Measurements from ENCODE around the gene SOX6. TPM values are rescaled to one million over a fixed set of nuclear protein-coding genes. Genes with fewer than 3 reads are reported as not detected.

Gene SOX6
- total and polyA plus RNA-seq, 2 of the 13 experiments (the other 11 are each of a cell fraction or from before 2014, with no cell fraction given), result 2.6 to 11.2 TPM

DNA sequence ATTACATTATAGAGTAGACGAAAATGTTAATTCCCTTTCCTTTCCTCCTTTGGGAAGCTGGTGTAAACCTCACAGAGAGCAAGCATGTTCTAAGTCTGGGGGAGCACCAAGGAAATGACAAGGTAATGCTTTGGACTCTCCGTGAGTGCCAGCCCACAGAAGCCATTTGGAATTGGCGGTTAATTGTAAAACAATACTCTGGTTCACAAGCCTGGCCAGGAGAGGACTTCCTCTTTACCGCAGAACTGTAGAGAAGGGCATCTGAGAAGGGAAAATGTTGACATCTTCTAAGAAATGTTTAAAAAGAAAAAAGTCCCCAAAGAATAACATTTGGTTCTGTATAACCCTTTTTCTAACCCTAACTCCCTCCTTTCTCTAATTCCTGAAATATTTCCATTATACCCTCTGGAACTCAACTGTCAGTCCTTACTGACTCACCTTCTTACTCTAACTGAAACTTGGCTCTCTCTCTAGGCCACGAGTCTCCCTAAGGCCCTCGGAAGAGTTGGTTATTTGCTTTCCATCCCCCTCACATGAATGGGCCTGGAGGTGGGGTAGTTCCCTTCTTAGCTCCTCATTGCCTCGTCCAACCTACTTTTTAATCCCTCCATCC lies 379.8 kb downstream of the SOX6 start (continued):
- TF ChIP-seq HNRNPLL (IDR thresholded peaks at IDR 0.05; ENCODE audit: low read depth, low read length, poor library complexity, severe bottlenecking), result no peak
- no peak for TF ChIP-seq KLF13 (CRISPR knock-in tag; IDR thresholded peaks at IDR 0.05)
- TF ChIP-seq GZF1 (CRISPR knock-in tag; IDR thresholded peaks at IDR 0.05), result no peak
- TF ChIP-seq, protein P1, sequence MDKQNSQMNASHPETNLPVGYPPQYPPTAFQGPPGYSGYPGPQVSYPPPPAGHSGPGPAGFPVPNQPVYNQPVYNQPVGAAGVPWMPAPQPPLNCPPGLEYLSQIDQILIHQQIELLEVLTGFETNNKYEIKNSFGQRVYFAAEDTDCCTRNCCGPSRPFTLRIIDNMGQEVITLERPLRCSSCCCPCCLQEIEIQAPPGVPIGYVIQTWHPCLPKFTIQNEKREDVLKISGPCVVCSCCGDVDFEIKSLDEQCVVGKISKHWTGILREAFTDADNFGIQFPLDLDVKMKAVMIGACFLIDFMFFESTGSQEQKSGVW (CRISPR knock-in tag; IDR thresholded peaks at IDR 0.05; ENCODE audit: borderline replicate concordance), result no peak
- no peak for TF ChIP-seq CENPX (CRISPR knock-in tag; IDR thresholded peaks at IDR 0.05)
- TF ChIP-seq, protein P2, sequence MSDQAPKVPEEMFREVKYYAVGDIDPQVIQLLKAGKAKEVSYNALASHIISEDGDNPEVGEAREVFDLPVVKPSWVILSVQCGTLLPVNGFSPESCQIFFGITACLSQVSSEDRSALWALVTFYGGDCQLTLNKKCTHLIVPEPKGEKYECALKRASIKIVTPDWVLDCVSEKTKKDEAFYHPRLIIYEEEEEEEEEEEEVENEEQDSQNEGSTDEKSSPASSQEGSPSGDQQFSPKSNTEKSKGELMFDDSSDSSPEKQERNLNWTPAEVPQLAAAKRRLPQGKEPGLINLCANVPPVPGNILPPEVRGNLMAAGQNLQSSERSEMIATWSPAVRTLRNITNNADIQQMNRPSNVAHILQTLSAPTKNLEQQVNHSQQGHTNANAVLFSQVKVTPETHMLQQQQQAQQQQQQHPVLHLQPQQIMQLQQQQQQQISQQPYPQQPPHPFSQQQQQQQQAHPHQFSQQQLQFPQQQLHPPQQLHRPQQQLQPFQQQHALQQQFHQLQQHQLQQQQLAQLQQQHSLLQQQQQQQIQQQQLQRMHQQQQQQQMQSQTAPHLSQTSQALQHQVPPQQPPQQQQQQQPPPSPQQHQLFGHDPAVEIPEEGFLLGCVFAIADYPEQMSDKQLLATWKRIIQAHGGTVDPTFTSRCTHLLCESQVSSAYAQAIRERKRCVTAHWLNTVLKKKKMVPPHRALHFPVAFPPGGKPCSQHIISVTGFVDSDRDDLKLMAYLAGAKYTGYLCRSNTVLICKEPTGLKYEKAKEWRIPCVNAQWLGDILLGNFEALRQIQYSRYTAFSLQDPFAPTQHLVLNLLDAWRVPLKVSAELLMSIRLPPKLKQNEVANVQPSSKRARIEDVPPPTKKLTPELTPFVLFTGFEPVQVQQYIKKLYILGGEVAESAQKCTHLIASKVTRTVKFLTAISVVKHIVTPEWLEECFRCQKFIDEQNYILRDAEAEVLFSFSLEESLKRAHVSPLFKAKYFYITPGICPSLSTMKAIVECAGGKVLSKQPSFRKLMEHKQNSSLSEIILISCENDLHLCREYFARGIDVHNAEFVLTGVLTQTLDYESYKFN (CRISPR knock-in tag; conservative IDR thresholded peaks at IDR 0.05), result no peak
- TF ChIP-seq ZNF614 (CRISPR knock-in tag; IDR thresholded peaks at IDR 0.05; ENCODE audit: borderline replicate concordance), result no peak
- TF ChIP-seq, protein P3, sequence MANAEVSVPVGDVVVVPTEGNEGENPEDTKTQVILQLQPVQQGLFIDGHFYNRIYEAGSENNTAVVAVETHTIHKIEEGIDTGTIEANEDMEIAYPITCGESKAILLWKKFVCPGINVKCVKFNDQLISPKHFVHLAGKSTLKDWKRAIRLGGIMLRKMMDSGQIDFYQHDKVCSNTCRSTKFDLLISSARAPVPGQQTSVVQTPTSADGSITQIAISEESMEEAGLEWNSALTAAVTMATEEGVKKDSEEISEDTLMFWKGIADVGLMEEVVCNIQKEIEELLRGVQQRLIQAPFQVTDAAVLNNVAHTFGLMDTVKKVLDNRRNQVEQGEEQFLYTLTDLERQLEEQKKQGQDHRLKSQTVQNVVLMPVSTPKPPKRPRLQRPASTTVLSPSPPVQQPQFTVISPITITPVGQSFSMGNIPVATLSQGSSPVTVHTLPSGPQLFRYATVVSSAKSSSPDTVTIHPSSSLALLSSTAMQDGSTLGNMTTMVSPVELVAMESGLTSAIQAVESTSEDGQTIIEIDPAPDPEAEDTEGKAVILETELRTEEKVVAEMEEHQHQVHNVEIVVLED (CRISPR knock-in tag; IDR thresholded peaks at IDR 0.05; ENCODE audit: borderline replicate concordance), result no peak
- no peak for TF ChIP-seq DRAP1 (CRISPR knock-in tag; IDR thresholded peaks at IDR 0.05)
- TF ChIP-seq ZSCAN20 (CRISPR knock-in tag; IDR thresholded peaks at IDR 0.05; ENCODE audit: borderline replicate concordance), result no peak
- no peak for TF ChIP-seq ZNF232 (CRISPR knock-in tag; IDR thresholded peaks at IDR 0.05; ENCODE audit: borderline replicate concordance)
- TF ChIP-seq, protein P4, sequence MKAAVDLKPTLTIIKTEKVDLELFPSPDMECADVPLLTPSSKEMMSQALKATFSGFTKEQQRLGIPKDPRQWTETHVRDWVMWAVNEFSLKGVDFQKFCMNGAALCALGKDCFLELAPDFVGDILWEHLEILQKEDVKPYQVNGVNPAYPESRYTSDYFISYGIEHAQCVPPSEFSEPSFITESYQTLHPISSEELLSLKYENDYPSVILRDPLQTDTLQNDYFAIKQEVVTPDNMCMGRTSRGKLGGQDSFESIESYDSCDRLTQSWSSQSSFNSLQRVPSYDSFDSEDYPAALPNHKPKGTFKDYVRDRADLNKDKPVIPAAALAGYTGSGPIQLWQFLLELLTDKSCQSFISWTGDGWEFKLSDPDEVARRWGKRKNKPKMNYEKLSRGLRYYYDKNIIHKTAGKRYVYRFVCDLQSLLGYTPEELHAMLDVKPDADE (CRISPR knock-in tag; IDR thresholded peaks at IDR 0.05), result no peak
- no peak for TF ChIP-seq ZNF34 (CRISPR knock-in tag; IDR thresholded peaks at IDR 0.05; ENCODE audit: borderline replicate concordance)
- no peak for TF ChIP-seq ISX (CRISPR knock-in tag; conservative IDR thresholded peaks at IDR 0.05)
